OCI-LY1 (cell line): ENCODE measurements around the gene COG6.

Source experiments
- H2AFZ ChIP-seq: fragments of 200-600 bp; sonication (generic), shearing (Covaris generic); 2 replicates; pipeline ENCODE4 v1.6.0; 2014; ENCODE audit warnings: antibody characterized with exemption, mild to moderate bottlenecking, low read length
- H3F3A ChIP-seq: fragments of 200-600 bp; sonication (generic), shearing (Covaris generic); 2 replicates; pipeline ENCODE4 v1.6.0; 2014; ENCODE audit warnings: mild to moderate bottlenecking, antibody characterized with exemption, low read length, moderate library complexity; ENCODE audit not compliant: insufficient read depth
- H3K27ac ChIP-seq: fragments of 200-600 bp; sonication (generic); 2 replicates; pipeline ENCODE4 v1.5.1; 2014; ENCODE audit warnings: low read length, mixed run types, mild to moderate bottlenecking, low read depth; ENCODE audit not compliant: poor library complexity, severe bottlenecking
- H3K27me3 ChIP-seq: fragments of 200-600 bp; sonication (generic); 2 replicates; pipeline ENCODE4 v1.6.0; 2014; ENCODE audit warnings: antibody characterized with exemption, mild to moderate bottlenecking, low read length, moderate library complexity; ENCODE audit not compliant: insufficient read depth
- H3K36me3 ChIP-seq: fragments of 200-600 bp; sonication (generic); 2 replicates; pipeline ENCODE4 v1.6.1; 2014; ENCODE audit warnings: mild to moderate bottlenecking, antibody characterized with exemption, low read length, moderate library complexity, mixed read lengths; ENCODE audit not compliant: insufficient read depth
- H3K4me1 ChIP-seq: fragments of 200-600 bp; sonication (generic); 2 replicates; pipeline ENCODE4 v1.5.1; 2014; ENCODE audit warnings: mild to moderate bottlenecking, low read length, moderate library complexity; ENCODE audit not compliant: insufficient read depth, severe bottlenecking
- H3K4me2 ChIP-seq: fragments of 200-600 bp; sonication (generic), shearing (Covaris generic); 2 replicates; pipeline ENCODE4 v1.6.1; 2014; ENCODE audit warnings: low read length
- H3K4me3 ChIP-seq: fragments of 200-600 bp; sonication (generic); 2 replicates; pipeline ENCODE4 v1.5.1; 2014; ENCODE audit warnings: low read length, low read depth, mild to moderate bottlenecking, mixed read lengths; ENCODE audit not compliant: poor library complexity, severe bottlenecking
- H3K79me2 ChIP-seq: fragments of 200-600 bp; shearing (Covaris generic); 2 replicates; pipeline ENCODE4 v1.6.1; 2016; ENCODE audit warnings: mixed run types, low read length, mixed read lengths; ENCODE audit not compliant: insufficient read depth
- H3K9ac ChIP-seq: fragments of 200-600 bp; sonication (generic), shearing (Covaris generic); 2 replicates; pipeline ENCODE4 v1.6.1; 2014; ENCODE audit warnings: mild to moderate bottlenecking, low read length, mixed read lengths
- H3K9me2 ChIP-seq: fragments of 200-600 bp; sonication (generic), shearing (Covaris generic); 2 replicates; pipeline ENCODE4 v1.6.1; 2014; ENCODE audit warnings: low read depth, mild to moderate bottlenecking, low read length, mixed read lengths
- H3K9me3 ChIP-seq: fragments of 200-600 bp; shearing (Covaris generic); 2 replicates; pipeline ENCODE4 v1.6.1; 2014; ENCODE audit warnings: low read length, mixed read lengths
- H4K20me1 ChIP-seq: fragments of 200-600 bp; sonication (generic), shearing (Covaris generic); 2 replicates; pipeline ENCODE4 v1.6.0; 2016; ENCODE audit warnings: mild to moderate bottlenecking, low read length; ENCODE audit not compliant: insufficient read depth
- EZH2 ChIP-seq: fragments of 200-600 bp; sonication (generic), shearing (Covaris generic); IDR thresholded peaks from 2 replicates; pipeline ENCODE4 v1.8.0; 2017; ENCODE audit warnings: borderline replicate concordance, mixed run types, mild to moderate bottlenecking, antibody characterized with exemption, low read length, moderate library complexity, mixed read lengths
- TF ChIP-seq, protein P1 (sequence below): fragments of 200-600 bp; sonication (generic), shearing (Covaris generic); IDR thresholded peaks from 2 replicates; pipeline ENCODE4 v1.5.1; 2017; ENCODE audit warnings: mild to moderate bottlenecking, antibody characterized with exemption, low read length, moderate library complexity, mixed read lengths

COG6 gene

DNA sequence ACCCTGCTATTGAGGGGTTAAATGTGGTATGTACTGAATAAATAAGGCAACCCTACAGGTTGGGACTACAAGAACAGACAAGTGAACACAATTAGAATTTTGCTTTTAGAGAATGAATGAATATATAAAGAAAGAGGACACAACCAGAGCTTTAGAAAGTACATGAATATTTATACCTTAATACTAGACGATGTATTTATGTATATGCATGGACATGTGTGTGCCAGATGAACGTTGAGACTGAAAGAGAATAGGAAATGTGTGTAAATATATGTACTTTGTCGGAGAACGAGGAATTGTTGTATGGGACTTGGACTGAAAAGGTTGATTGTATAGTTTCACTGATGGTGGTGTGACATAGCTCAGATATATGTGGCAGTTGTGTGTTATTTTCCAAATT lies 9.3 kb upstream of the COG6 start:
- Histone ChIP-seq H3K36me3 (no peaks in the 10 kb centered on the region), H3K79me2 (no peaks in the 10 kb centered on the region), H3F3A (no peaks in the 10 kb centered on the region), H3K9me3 (no peaks in the 10 kb centered on the region), H3K4me1 (no peaks in the 10 kb centered on the region), H2AFZ (no peak overlapping the region), H3K27ac (no peak overlapping the region), H3K9ac (no peak overlapping the region), H3K27me3 (no peaks in the 10 kb centered on the region), H4K20me1 (no peaks in the 10 kb centered on the region), H3K9me2 (no peaks in the 10 kb centered on the region), H3K4me3 (no peak overlapping the region), H3K4me2 (no peak overlapping the region)
- no peak for TF ChIP-seq EZH2
- TF ChIP-seq, protein P1, sequence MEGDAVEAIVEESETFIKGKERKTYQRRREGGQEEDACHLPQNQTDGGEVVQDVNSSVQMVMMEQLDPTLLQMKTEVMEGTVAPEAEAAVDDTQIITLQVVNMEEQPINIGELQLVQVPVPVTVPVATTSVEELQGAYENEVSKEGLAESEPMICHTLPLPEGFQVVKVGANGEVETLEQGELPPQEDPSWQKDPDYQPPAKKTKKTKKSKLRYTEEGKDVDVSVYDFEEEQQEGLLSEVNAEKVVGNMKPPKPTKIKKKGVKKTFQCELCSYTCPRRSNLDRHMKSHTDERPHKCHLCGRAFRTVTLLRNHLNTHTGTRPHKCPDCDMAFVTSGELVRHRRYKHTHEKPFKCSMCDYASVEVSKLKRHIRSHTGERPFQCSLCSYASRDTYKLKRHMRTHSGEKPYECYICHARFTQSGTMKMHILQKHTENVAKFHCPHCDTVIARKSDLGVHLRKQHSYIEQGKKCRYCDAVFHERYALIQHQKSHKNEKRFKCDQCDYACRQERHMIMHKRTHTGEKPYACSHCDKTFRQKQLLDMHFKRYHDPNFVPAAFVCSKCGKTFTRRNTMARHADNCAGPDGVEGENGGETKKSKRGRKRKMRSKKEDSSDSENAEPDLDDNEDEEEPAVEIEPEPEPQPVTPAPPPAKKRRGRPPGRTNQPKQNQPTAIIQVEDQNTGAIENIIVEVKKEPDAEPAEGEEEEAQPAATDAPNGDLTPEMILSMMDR, result no peak

- Histone ChIP-seq H3K27me3 (no peaks in the 10 kb centered on the region), H2AFZ (peak overlapping the region; percentile 99), H3K27ac (no peak overlapping the region), H3K79me2 (peaks cover 13% of the 10 kb centered on the region; the same call in 1 of the 2 replicates), H3K4me2 (peak overlapping the region; percentile 96), H3F3A (no peaks in the 10 kb centered on the region), H3K4me1 (peaks cover 16% of the 10 kb centered on the region), H3K9ac (peak overlapping the region; percentile 19), H3K4me3 (peak overlapping the region; percentile 84), H4K20me1 (no peaks in the 10 kb centered on the region), H3K9me2 (no peaks in the 10 kb centered on the region), H3K36me3 (peaks cover 6% of the 10 kb centered on the region; the same call in 1 of the 2 replicates), H3K9me3 (no peaks in the 10 kb centered on the region)
- TF ChIP-seq, protein P1, result no peak
- TF ChIP-seq EZH2, result no peak
Measured at GRCh38 chr13:39655041-39655568, 357 bp upstream of the COG6 start.

GRCh38 chr13:39656325-39656677 lies 839 bp downstream of the COG6 start:
- no peak overlapping the region for H3K27ac ChIP-seq

More at GRCh38 chr13:39656325-39656677, 839 bp downstream of the COG6 start:
- H3K36me3 ChIP-seq, result peaks cover 6% of the 10 kb centered on the region; the same call in 1 of the 2 replicates
- H3K9ac ChIP-seq, result peak overlapping the region; percentile 81
- no peaks in the 10 kb centered on the region for H4K20me1 ChIP-seq
- H3K4me1 ChIP-seq, result peaks cover 16% of the 10 kb centered on the region
- peak overlapping the region; percentile 96 for H3K4me2 ChIP-seq
- H3F3A ChIP-seq, result no peaks in the 10 kb centered on the region
- H3K9me3 ChIP-seq, result no peaks in the 10 kb centered on the region
- peaks cover 13% of the 10 kb centered on the region; the same call in 1 of the 2 replicates for H3K79me2 ChIP-seq
- no peaks in the 10 kb centered on the region for H3K9me2 ChIP-seq
- H2AFZ ChIP-seq, result no peak overlapping the region
- TF ChIP-seq EZH2, result no peak
- TF ChIP-seq, protein P1, result no peak
- peak overlapping the region; percentile 84 for H3K4me3 ChIP-seq
- H3K27me3 ChIP-seq, result no peaks in the 10 kb centered on the region
